H9 (cell line): ENCODE results near the gene MILR1. TPM values are rescaled to one million over a fixed set of nuclear protein-coding genes. Genes with fewer than 3 reads are reported as not detected.

Experiments used
- DNase-seq: peaks from one replicate; pipeline ENCODE4 v3.0.0-alpha.2; 2017
- H2AFZ ChIP-seq: one replicate; pipeline ENCODE4 v1.6.1; 2013; ENCODE audit warnings: mild to moderate bottlenecking, low read length, control low read depth, moderate library complexity
- H2AK5ac ChIP-seq: 2 replicates; pipeline ENCODE4 v1.6.1; 2013; ENCODE audit warnings: low read length, control low read depth, mixed read lengths; ENCODE audit not compliant: insufficient read length
- H2BK120ac ChIP-seq: one replicate; pipeline ENCODE4 v1.6.1; 2013; ENCODE audit warnings: low read depth, mild to moderate bottlenecking, low read length, control low read depth, inconsistent platforms; ENCODE audit not compliant: poor library complexity, severe bottlenecking
- H2BK12ac ChIP-seq: 2 replicates; pipeline ENCODE4 v1.6.1; 2013; ENCODE audit warnings: low read length, control low read depth, mixed read lengths, low read depth; ENCODE audit not compliant: insufficient read length
- H2BK15ac ChIP-seq: 2 replicates; pipeline ENCODE4 v1.6.1; 2013; ENCODE audit warnings: low read depth, low read length, control low read depth
- H2BK20ac ChIP-seq: one replicate; pipeline ENCODE4 v1.6.1; 2013; ENCODE audit warnings: low read depth, mild to moderate bottlenecking, low read length, control low read depth, inconsistent platforms; ENCODE audit not compliant: poor library complexity, severe bottlenecking
- H2BK5ac ChIP-seq: 2 replicates; pipeline ENCODE4 v1.6.1; 2013; ENCODE audit warnings: low read length, control low read depth, mixed read lengths; ENCODE audit not compliant: insufficient read length
- H3K14ac ChIP-seq: 2 replicates; pipeline ENCODE4 v1.6.1; 2013; ENCODE audit warnings: low read length, control low read depth; ENCODE audit not compliant: insufficient read depth
- H3K18ac ChIP-seq: 2 replicates; pipeline ENCODE4 v1.6.1; 2013; ENCODE audit warnings: low read depth, mild to moderate bottlenecking, mixed read lengths, low read length, control low read depth; ENCODE audit not compliant: insufficient read length
- H3K23ac ChIP-seq: 2 replicates; pipeline ENCODE4 v1.6.1; 2013; ENCODE audit warnings: low read length, control low read depth, mixed read lengths, low read depth; ENCODE audit not compliant: insufficient read length
- H3K23me2 ChIP-seq: 2 replicates; pipeline ENCODE4 v1.6.1; 2013; ENCODE audit warnings: low read depth, mild to moderate bottlenecking, mixed read lengths, low read length, control low read depth; ENCODE audit not compliant: insufficient read length, poor library complexity, severe bottlenecking
- H3K27ac ChIP-seq: 2 replicates; pipeline ENCODE4 v1.5.1; 2013; ENCODE audit warnings: low read length, control low read depth, mixed read lengths, low read depth; ENCODE audit not compliant: insufficient read length
- H3K27me3 ChIP-seq: 2 replicates; pipeline ENCODE4 v1.6.1; 2013; ENCODE audit warnings: low read length, control low read depth, inconsistent platforms; ENCODE audit not compliant: insufficient read depth
- H3K4ac ChIP-seq: 2 replicates; pipeline ENCODE4 v1.6.1; 2013; ENCODE audit warnings: low read depth, mild to moderate bottlenecking, control low read depth, inconsistent platforms, low read length, moderate library complexity
- H3K4me1 ChIP-seq: 2 replicates; pipeline ENCODE4 v1.6.1; 2013; ENCODE audit warnings: low read length, control low read depth, inconsistent platforms; ENCODE audit not compliant: insufficient read depth
- H3K4me2 ChIP-seq: 2 replicates; pipeline ENCODE4 v1.6.1; 2013; ENCODE audit warnings: low read length, control low read depth, mixed read lengths; ENCODE audit not compliant: insufficient read length, insufficient read depth
- H3K56ac ChIP-seq: 2 replicates; pipeline ENCODE4 v1.6.1; 2013; ENCODE audit warnings: low read depth, mild to moderate bottlenecking, mixed read lengths, low read length, control low read depth; ENCODE audit not compliant: insufficient read length
- H3K79me1 ChIP-seq: 2 replicates; pipeline ENCODE4 v1.6.1; 2013; ENCODE audit warnings: low read depth, mild to moderate bottlenecking, moderate library complexity, low read length, control low read depth, inconsistent platforms; ENCODE audit not compliant: insufficient read depth, poor library complexity, severe bottlenecking
- H3K79me2 ChIP-seq: 2 replicates; pipeline ENCODE4 v1.6.1; 2013; ENCODE audit warnings: low read length, control low read depth, inconsistent platforms; ENCODE audit not compliant: insufficient read depth
- H3K9ac ChIP-seq: 2 replicates; pipeline ENCODE4 v1.6.1; 2013; ENCODE audit warnings: low read length, control low read depth, mixed read lengths; ENCODE audit not compliant: insufficient read length; ENCODE audit errors: extremely low read depth
- H3K9me3 ChIP-seq: one replicate; pipeline ENCODE4 v1.6.1; 2013; ENCODE audit warnings: low read depth, low read length, inconsistent platforms; ENCODE audit not compliant: control insufficient read depth
- H3T11ph ChIP-seq: one replicate; pipeline ENCODE4 v1.6.1; 2013; ENCODE audit warnings: mild to moderate bottlenecking, low read length, control low read depth, inconsistent platforms
- H4K20me1 ChIP-seq: one replicate; pipeline ENCODE4 v1.6.1; 2013; ENCODE audit not compliant: control insufficient read depth, insufficient read length, insufficient read depth
- H4K5ac ChIP-seq: 2 replicates; pipeline ENCODE4 v1.6.1; 2013; ENCODE audit warnings: low read depth, mild to moderate bottlenecking, mixed read lengths, low read length, control low read depth; ENCODE audit not compliant: insufficient read length
- H4K8ac ChIP-seq: replicated peaks from 2 replicates; pipeline ENCODE4 v1.6.1; 2013; ENCODE audit warnings: low read length, control low read depth, mixed read lengths, low read depth; ENCODE audit not compliant: insufficient read length
- H4K91ac ChIP-seq: 2 replicates; pipeline ENCODE4 v1.6.1; 2013; ENCODE audit warnings: low read depth, mild to moderate bottlenecking, moderate library complexity, mixed read lengths, low read length, control low read depth; ENCODE audit not compliant: insufficient read length
- H3K27ac Mint-ChIP-seq, 3 experiments: 2 replicates in 2 of 3; 3 replicates in 1 of 3; pipeline ENCODE4 v1.8.0; 2020 to 2021; ENCODE audit warnings: mixed read lengths in 3 of 3, mild to moderate bottlenecking in 1 of 3, moderate library complexity in 1 of 3
- H3K27me3 Mint-ChIP-seq: 2 replicates; pipeline ENCODE4 v1.8.0; 2021; ENCODE audit warnings: low read depth, mild to moderate bottlenecking, moderate library complexity, mixed read lengths
- H3K36me3 Mint-ChIP-seq, 3 experiments: 2 replicates in 2 of 3; 3 replicates in 1 of 3; pipeline ENCODE4 v1.8.0; 2020 to 2021; ENCODE audit warnings: low read depth in 3 of 3, mixed read lengths in 3 of 3; ENCODE audit not compliant: insufficient read depth in 1 of 3
- H3K4me1 Mint-ChIP-seq, 2 experiments: 2 replicates each; pipeline ENCODE4 v1.8.0; 2020; ENCODE audit warnings: mixed read lengths in 2 of 2
- H3K4me3 Mint-ChIP-seq, 2 experiments: 2 replicates in 1 of 2; 3 replicates in 1 of 2; pipeline ENCODE4 v1.8.0; 2020 to 2021; ENCODE audit warnings: mild to moderate bottlenecking in 2 of 2, mixed read lengths in 2 of 2, moderate library complexity in 1 of 2
- H3K9me3 Mint-ChIP-seq, 2 experiments: 2 replicates in 1 of 2; 3 replicates in 1 of 2; pipeline ENCODE4 v1.8.0; 2020; ENCODE audit warnings: mild to moderate bottlenecking in 2 of 2, mixed read lengths in 2 of 2, moderate library complexity in 1 of 2
- CTCF ChIP-seq: fragments of 200-600 bp; sonication (generic); conservative IDR thresholded peaks from 3 replicates; pipeline ENCODE4 v1.8.0; 2021; ENCODE audit warnings: antibody characterized with exemption, mild to moderate bottlenecking
- WGBS: extraction: QIAGEN DNeasy Blood & Tissue Kit; methylation state at CpG from one replicate; pipeline ENCODE4 v1.1.7; 2013; ENCODE audit warnings: missing lambda C conversion rate, low lambda C conversion rate, mixed read lengths; ENCODE audit not compliant: insufficient read length; ENCODE audit errors: extremely low coverage; 5-methylcytosine and 5-hydroxymethylcytosine counted together
- total RNA-seq: library from RNA; stranded (reverse); gene quantifications from 2 replicates; pipeline ENCODE4 v1.2.1, GENCODE V29; 2021

MILR1 gene
- total RNA-seq, 1 experiment from 2014 or later: not detected

GRCh38 chr17:64455993-64456885 lies 7.3 kb downstream of the MILR1 start:
- Histone ChIP-seq H3T11ph (no peak overlapping the region), H3K79me2 (no peaks in the 10 kb centered on the region), H3K14ac (no peak overlapping the region), H2AFZ (no peak overlapping the region), H2BK15ac (no peak overlapping the region), H3K27ac (no peak overlapping the region), H3K23me2 (no peaks in the 10 kb centered on the region), H3K56ac (no peak overlapping the region), H3K9me3 (no peaks in the 10 kb centered on the region), H3K23ac (no peak overlapping the region), H3K18ac (no peak overlapping the region), H3K27me3 (no peaks in the 10 kb centered on the region), H2BK12ac (no peak overlapping the region), H4K91ac (no peak overlapping the region), H4K20me1 (no peaks in the 10 kb centered on the region), H4K5ac (no peak overlapping the region), H3K4me2 (no peak overlapping the region), H3K9ac (no peak overlapping the region), H2BK5ac (no peak overlapping the region), H4K8ac (no peak overlapping the region), H2BK20ac (no peak overlapping the region), H3K79me1 (no peaks in the 10 kb centered on the region), H3K4ac (no peak overlapping the region), H2AK5ac (no peak overlapping the region), H2BK120ac (no peak overlapping the region), H3K4me1 (no peaks in the 10 kb centered on the region)
- Mint-ChIP-seq H3K4me3 (no peak overlapping the region), H3K4me1 (no peaks in the 10 kb centered on the region), H3K36me3 (no peaks in the 10 kb centered on the region; a peak in 1 of 7 replicates), H3K9me3 (no peaks in the 10 kb centered on the region), H3K27me3 (no peaks in the 10 kb centered on the region), H3K27ac (no peak overlapping the region)
- TF ChIP-seq CTCF: no peak
- no peak for DNase-seq
- WGBS: no CpG with 5 or more reads among the region's 8 CpGs
